MM.1S (cell line): ENCODE data around the gene GPRC6A.

ENCODE experiments used
- DNase-seq: peaks from one replicate; pipeline ENCODE4 v3.0.0-alpha.2; 2015
- H2AFZ ChIP-seq: fragments of 300-600 bp; sonication (generic); 2 replicates; pipeline ENCODE4 v1.6.0; 2016; ENCODE audit warnings: antibody characterized with exemption, low read length
- H3F3A ChIP-seq: fragments of 300-600 bp; sonication (generic); 2 replicates; pipeline ENCODE4 v1.6.1; 2016; ENCODE audit warnings: mild to moderate bottlenecking, antibody characterized with exemption, low read length, moderate library complexity, mixed read lengths; ENCODE audit not compliant: insufficient read depth
- H3K27ac ChIP-seq: fragments of 300-600 bp; sonication (generic); 2 replicates; pipeline ENCODE4 v1.5.1; 2016; ENCODE audit warnings: mild to moderate bottlenecking, low read length
- H3K27me3 ChIP-seq: fragments of 300-600 bp; sonication (generic); replicated peaks from 2 replicates; pipeline ENCODE4 v1.6.0; 2016; ENCODE audit warnings: low read length; ENCODE audit not compliant: insufficient read depth
- H3K36me3 ChIP-seq: fragments of 300-600 bp; sonication (generic); replicated peaks from 2 replicates; pipeline ENCODE4 v1.6.1; 2016; ENCODE audit warnings: mild to moderate bottlenecking, low read length, mixed read lengths; ENCODE audit not compliant: insufficient read depth
- H3K4me1 ChIP-seq: fragments of 300-600 bp; sonication (generic); 2 replicates; pipeline ENCODE4 v1.6.1; 2016; ENCODE audit warnings: low read length, mixed read lengths
- H3K4me2 ChIP-seq: fragments of 300-600 bp; sonication (generic); 2 replicates; pipeline ENCODE4 v1.6.0; 2016; ENCODE audit warnings: low read depth, low read length
- H3K4me3 ChIP-seq: fragments of 300-600 bp; sonication (generic); 2 replicates; pipeline ENCODE4 v1.5.1; 2016; ENCODE audit warnings: low read length, mixed read lengths
- H3K79me2 ChIP-seq: fragments of 300-600 bp; sonication (generic); 2 replicates; pipeline ENCODE4 v1.6.1; 2016; ENCODE audit warnings: mixed run types, low read length, mixed read lengths
- H3K9ac ChIP-seq: fragments of 300-600 bp; sonication (generic); 2 replicates; pipeline ENCODE4 v1.6.1; 2016; ENCODE audit warnings: low read length, mixed read lengths
- H3K9me2 ChIP-seq: fragments of 300-600 bp; sonication (generic); replicated peaks from 2 replicates; pipeline ENCODE4 v1.6.1; 2016; ENCODE audit warnings: mild to moderate bottlenecking, low read length, mixed read lengths; ENCODE audit not compliant: insufficient read depth
- H3K9me3 ChIP-seq: fragments of 300-600 bp; sonication (generic); replicated peaks from 2 replicates; pipeline ENCODE4 v1.6.1; 2016; ENCODE audit warnings: mild to moderate bottlenecking, low read length, mixed read lengths; ENCODE audit not compliant: insufficient read depth
- H4K20me1 ChIP-seq: fragments of 300-600 bp; sonication (generic); 2 replicates; pipeline ENCODE4 v1.6.1; 2016; ENCODE audit warnings: mild to moderate bottlenecking, low read length, moderate library complexity, mixed read lengths; ENCODE audit not compliant: insufficient read depth
- EZH2 ChIP-seq: fragments of 300-600 bp; sonication (generic); optimal IDR thresholded peaks from 2 replicates; pipeline ENCODE3; 2017; ENCODE audit warnings: low read depth, mild to moderate bottlenecking, antibody characterized with exemption, low read length, mixed read lengths
- EZH2phosphoT487 ChIP-seq: fragments of 300-600 bp; sonication (generic); IDR thresholded peaks from 2 replicates; pipeline ENCODE4 v1.6.1; 2018; ENCODE audit warnings: antibody characterized with exemption, low read length
- TF ChIP-seq, protein P1 (sequence below): fragments of 300-600 bp; sonication (generic); IDR thresholded peaks from 2 replicates; pipeline ENCODE4 v1.5.1; 2016; ENCODE audit warnings: antibody characterized with exemption, low read length, mixed read lengths

GPRC6A gene

DNA sequence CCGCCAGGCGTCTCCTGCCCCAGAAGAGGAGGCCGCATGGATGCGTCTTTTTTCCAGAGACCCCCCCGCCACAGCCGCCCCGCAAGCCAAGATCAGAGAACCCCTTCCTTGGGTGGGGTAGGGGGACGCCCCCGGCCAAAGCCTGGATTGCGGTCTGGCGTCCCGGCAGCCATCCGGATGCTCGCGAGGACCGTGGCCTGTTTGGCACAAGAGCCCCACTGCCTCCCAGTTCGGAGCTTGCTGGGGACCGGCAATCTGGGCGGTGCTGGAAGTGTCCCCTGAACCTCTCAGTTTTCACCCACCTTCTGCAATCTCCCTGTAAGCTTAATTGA lies 64.3 kb downstream of the GPRC6A start:
- no peaks in the 10 kb centered on the region for H3K36me3 ChIP-seq
- no peaks in the 10 kb centered on the region for H3K4me1 ChIP-seq
- H4K20me1 ChIP-seq, result no peaks in the 10 kb centered on the region
- H2AFZ ChIP-seq, result no peak overlapping the region
- H3K4me2 ChIP-seq, result no peak overlapping the region
- H3K79me2 ChIP-seq, result no peaks in the 10 kb centered on the region
- no peak overlapping the region for H3K27ac ChIP-seq
- H3K4me3 ChIP-seq, result no peak overlapping the region
- no peak overlapping the region for H3K9ac ChIP-seq
- no peak for DNase-seq
- no peaks in the 10 kb centered on the region for H3F3A ChIP-seq
- H3K9me2 ChIP-seq, result no peaks in the 10 kb centered on the region
- TF ChIP-seq, protein P1, sequence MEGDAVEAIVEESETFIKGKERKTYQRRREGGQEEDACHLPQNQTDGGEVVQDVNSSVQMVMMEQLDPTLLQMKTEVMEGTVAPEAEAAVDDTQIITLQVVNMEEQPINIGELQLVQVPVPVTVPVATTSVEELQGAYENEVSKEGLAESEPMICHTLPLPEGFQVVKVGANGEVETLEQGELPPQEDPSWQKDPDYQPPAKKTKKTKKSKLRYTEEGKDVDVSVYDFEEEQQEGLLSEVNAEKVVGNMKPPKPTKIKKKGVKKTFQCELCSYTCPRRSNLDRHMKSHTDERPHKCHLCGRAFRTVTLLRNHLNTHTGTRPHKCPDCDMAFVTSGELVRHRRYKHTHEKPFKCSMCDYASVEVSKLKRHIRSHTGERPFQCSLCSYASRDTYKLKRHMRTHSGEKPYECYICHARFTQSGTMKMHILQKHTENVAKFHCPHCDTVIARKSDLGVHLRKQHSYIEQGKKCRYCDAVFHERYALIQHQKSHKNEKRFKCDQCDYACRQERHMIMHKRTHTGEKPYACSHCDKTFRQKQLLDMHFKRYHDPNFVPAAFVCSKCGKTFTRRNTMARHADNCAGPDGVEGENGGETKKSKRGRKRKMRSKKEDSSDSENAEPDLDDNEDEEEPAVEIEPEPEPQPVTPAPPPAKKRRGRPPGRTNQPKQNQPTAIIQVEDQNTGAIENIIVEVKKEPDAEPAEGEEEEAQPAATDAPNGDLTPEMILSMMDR, result no peak
- TF ChIP-seq EZH2phosphoT487 (no peak), EZH2 (no peak)
- no peaks in the 10 kb centered on the region for H3K27me3 ChIP-seq
- no peaks in the 10 kb centered on the region for H3K9me3 ChIP-seq

DNA sequence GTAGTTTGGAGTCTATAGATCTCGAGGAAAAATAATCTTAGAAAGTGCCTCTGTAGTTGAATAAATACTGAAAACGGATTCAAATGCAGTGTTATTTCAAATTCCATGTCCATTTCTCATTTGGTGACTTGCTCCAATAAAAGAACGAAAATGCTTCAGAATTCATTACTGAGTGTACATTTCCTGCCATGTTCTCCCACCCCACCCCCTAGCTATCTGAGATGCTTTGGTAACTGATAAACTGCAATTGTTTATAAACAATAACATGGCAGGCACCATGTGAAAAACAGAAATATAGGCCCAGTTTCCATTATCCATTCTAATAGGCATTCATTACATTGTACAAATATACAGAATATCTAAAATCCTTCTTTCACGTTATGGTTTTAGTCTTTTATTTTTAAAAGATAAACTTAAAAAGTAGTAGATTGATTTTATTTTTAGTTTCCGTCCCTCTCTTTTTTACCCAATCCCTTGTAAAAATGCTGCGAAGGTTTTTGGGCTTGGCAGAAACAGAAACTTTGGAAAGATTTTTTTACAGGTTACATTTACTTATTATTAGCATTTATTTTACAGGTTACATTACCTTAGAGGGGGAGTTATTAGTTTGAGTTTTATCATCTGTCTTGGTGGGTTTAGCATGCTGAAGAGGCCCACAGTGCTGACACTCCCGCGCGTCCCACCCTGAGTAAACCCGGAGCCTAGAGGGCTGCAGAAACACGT lies 64.8 kb downstream of the GPRC6A start:
- no peak overlapping the region for H3K4me2 ChIP-seq
- H3K79me2 ChIP-seq, result no peaks in the 10 kb centered on the region
- no peak overlapping the region for H3K27ac ChIP-seq
- H3K4me1 ChIP-seq, result no peaks in the 10 kb centered on the region
- no peaks in the 10 kb centered on the region for H3F3A ChIP-seq
- no peak overlapping the region for H3K9ac ChIP-seq
- no peaks in the 10 kb centered on the region for H3K9me2 ChIP-seq
- TF ChIP-seq EZH2phosphoT487 (no peak), EZH2 (no peak)
- TF ChIP-seq, protein P1, result no peak
- H3K27me3 ChIP-seq, result no peaks in the 10 kb centered on the region
- no peaks in the 10 kb centered on the region for H3K9me3 ChIP-seq
- no peak for DNase-seq
- H2AFZ ChIP-seq, result no peak overlapping the region
- H4K20me1 ChIP-seq, result no peaks in the 10 kb centered on the region
- no peak overlapping the region for H3K4me3 ChIP-seq
- no peaks in the 10 kb centered on the region for H3K36me3 ChIP-seq

DNA sequence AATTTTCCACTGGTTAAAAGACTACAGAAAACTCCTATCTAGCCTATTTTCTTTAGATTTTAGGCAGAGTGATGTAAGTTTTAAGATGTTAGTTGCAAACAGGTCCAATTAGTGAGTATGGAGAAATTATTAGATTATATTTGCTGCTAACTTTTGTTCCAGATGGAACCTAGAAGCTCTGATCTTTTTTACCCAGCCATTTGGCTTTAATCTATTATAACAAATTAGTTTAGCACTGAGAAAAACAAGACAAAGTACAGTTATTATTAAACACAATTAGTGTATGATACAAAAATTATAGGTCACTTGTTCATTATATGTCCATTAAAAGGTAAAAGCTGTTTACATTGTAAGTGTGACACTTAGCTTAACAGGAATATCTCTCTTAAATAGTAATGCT lies 65.8 kb downstream of the GPRC6A start:
- H3K36me3 ChIP-seq, result no peaks in the 10 kb centered on the region
- H3K9ac ChIP-seq, result no peak overlapping the region
- no peak overlapping the region for H2AFZ ChIP-seq
- H3K79me2 ChIP-seq, result no peaks in the 10 kb centered on the region
- no peaks in the 10 kb centered on the region for H3K27me3 ChIP-seq
- no peak for TF ChIP-seq EZH2phosphoT487
- no peak for TF ChIP-seq EZH2
- TF ChIP-seq, protein P1, result no peak
- no peaks in the 10 kb centered on the region for H3F3A ChIP-seq
- H3K4me3 ChIP-seq, result no peak overlapping the region
- DNase-seq, result no peak
- no peaks in the 10 kb centered on the region for H3K4me1 ChIP-seq
- H3K4me2 ChIP-seq, result no peak overlapping the region
- H3K9me2 ChIP-seq, result no peaks in the 10 kb centered on the region
- no peak overlapping the region for H3K27ac ChIP-seq
- H3K9me3 ChIP-seq, result no peaks in the 10 kb centered on the region
- H4K20me1 ChIP-seq, result no peaks in the 10 kb centered on the region
